HEK293 (cell line): ENCODE measurements around the gene CRIP1.
A peak's percentile ranks its signal among the peaks of the same experiment; 100 is the strongest.

Experiments
- CTCF ChIA-PET: fragments of 350-600 bp; formaldehyde crosslinking; extraction: SDS; loops from one replicate; lab custom pipeline; 2021; ENCODE audit warnings: antibody characterized with exemption; lab: Yijun Ruan, JAX
- POLR2A ChIA-PET: fragments of 300-600 bp; formaldehyde crosslinking; extraction: SDS; loops from one replicate; lab custom pipeline; 2020; ENCODE audit warnings: antibody characterized with exemption, inconsistent platforms; lab: Yijun Ruan, JAX
- H3K27ac ChIP-seq: fragments of 200-500 bp; sonication (Bioruptor generic); 2 replicates; pipeline ENCODE4 v1.5.1; 2014; ENCODE audit warnings: low read depth, low read length, control low read depth, inconsistent platforms; ENCODE audit errors: extremely low read depth
- H3K36me3 ChIP-seq, 2 experiments: fragments of 200-500 bp in 1 of 2; sonication (Bioruptor generic) in 1 of 2; 1 replicate in 1 of 2; 2 replicates in 1 of 2; pipeline ENCODE4 v1.5.1; 2014 to 2017; ENCODE audit warnings: inconsistent platforms in 2 of 2, low read length in 2 of 2; ENCODE audit not compliant: control insufficient read depth in 2 of 2, insufficient read depth in 1 of 2
- H3K4me1 ChIP-seq: fragments of 200-500 bp; sonication (Bioruptor generic); 2 replicates; pipeline ENCODE4 v1.5.1; 2014; ENCODE audit warnings: mild to moderate bottlenecking, low read length, inconsistent platforms; ENCODE audit not compliant: control insufficient read depth, insufficient read depth
- H3K4me3 ChIP-seq: 2 replicates; pipeline ENCODE4 v1.5.1; 2011; ENCODE audit warnings: low read depth, mild to moderate bottlenecking, control low read depth, low read length, moderate library complexity
- H3K9me3 ChIP-seq: fragments of 200-500 bp; sonication (Bioruptor generic); 2 replicates; pipeline ENCODE4 v1.5.1; 2014; ENCODE audit warnings: low read depth, low read length, inconsistent platforms; ENCODE audit not compliant: control insufficient read depth, insufficient read depth
- EGR2 ChIP-seq: fragments of 450-650 bp; formaldehyde crosslinking; IDR thresholded peaks from 2 replicates; pipeline ENCODE4 v1.5.1; 2016; ENCODE audit warnings: low read depth, missing biosample characterization, missing genetic modification characterization
- HIC1 ChIP-seq: fragments of 450-650 bp; formaldehyde crosslinking; IDR thresholded peaks from 2 replicates; pipeline ENCODE4 v1.5.1; 2016; ENCODE audit warnings: missing biosample characterization, missing genetic modification characterization
- HOXC10 ChIP-seq: sonication (generic); formaldehyde crosslinking; IDR thresholded peaks from 2 replicates; pipeline ENCODE4 v1.8.1; 2023; ENCODE audit warnings: mild to moderate bottlenecking, missing genetic modification reagents
- REPIN1 ChIP-seq: fragments of 450-650 bp; formaldehyde crosslinking; IDR thresholded peaks from 2 replicates; pipeline ENCODE4 v1.5.1; 2017; ENCODE audit warnings: missing biosample characterization, missing genetic modification characterization, low read depth
- ZFHX2 ChIP-seq: fragments of 450-650 bp; formaldehyde crosslinking; conservative IDR thresholded peaks from 2 replicates; pipeline ENCODE4 v1.5.1; 2016; ENCODE audit warnings: missing biosample characterization, missing genetic modification characterization
- ZNF23 ChIP-seq: fragments of 450-650 bp; formaldehyde crosslinking; IDR thresholded peaks from 2 replicates; pipeline ENCODE4 v1.5.1; 2016; ENCODE audit warnings: missing biosample characterization, missing genetic modification characterization, borderline replicate concordance
- ZNF394 ChIP-seq: fragments of 450-650 bp; formaldehyde crosslinking; IDR thresholded peaks from 2 replicates; pipeline ENCODE4 v1.5.1; 2016; ENCODE audit warnings: missing biosample characterization, missing genetic modification characterization, mild to moderate bottlenecking, moderate library complexity, borderline replicate concordance
- ZNF677 ChIP-seq: fragments of 450-650 bp; IDR thresholded peaks from 2 replicates; pipeline ENCODE4 v1.5.0; 2018; ENCODE audit warnings: missing biosample characterization, mild to moderate bottlenecking, missing genetic modification characterization, moderate library complexity
- TF ChIP-seq, protein P1 (sequence below): fragments of 450-650 bp; formaldehyde crosslinking; IDR thresholded peaks from 2 replicates; pipeline ENCODE4 v1.5.1; 2016; ENCODE audit warnings: missing biosample characterization, missing genetic modification characterization

Gene CRIP1

DNA sequence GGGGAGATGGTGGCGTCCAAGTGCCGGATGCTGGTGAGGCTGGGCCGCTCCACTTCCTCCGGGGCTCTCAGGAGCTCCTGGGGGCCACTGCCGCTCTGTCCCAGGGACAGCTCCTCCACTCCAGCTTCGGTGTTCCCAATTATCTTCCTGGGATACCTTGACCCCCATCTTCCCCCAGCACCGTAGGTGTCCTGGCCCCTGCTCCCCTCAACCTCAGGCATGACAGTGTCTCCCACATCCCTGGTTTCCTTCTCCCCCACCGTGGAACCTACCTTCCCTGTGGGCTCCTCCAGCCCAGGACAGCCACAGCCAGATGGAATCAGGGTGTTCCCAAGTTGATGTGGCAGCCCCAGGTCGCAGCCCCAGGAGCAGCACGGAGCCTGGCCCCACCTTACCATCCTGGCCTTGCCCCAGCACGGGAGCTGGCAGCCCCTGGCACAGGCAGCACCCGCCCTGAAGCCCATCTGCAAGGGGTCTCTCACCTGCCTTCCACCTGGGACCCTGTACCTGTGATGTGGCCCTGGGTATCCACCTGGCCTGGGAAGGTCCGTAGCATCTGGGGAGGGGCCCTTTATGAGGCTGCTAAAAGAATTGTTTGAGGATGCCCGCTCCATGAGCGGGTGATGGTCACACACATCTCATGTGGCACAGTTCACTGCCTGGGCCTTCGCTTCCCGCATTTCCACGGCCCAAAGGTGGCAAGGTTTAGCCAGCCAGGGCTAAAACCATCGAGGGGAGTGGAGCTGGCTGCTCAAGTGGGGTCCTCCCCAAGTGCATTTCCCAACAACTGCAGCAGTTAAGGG lies 43.8 kb downstream of the CRIP1 start:
- no peak for TF ChIP-seq HOXC10 (CRISPR knock-in tag)
- TF ChIP-seq, protein P1, sequence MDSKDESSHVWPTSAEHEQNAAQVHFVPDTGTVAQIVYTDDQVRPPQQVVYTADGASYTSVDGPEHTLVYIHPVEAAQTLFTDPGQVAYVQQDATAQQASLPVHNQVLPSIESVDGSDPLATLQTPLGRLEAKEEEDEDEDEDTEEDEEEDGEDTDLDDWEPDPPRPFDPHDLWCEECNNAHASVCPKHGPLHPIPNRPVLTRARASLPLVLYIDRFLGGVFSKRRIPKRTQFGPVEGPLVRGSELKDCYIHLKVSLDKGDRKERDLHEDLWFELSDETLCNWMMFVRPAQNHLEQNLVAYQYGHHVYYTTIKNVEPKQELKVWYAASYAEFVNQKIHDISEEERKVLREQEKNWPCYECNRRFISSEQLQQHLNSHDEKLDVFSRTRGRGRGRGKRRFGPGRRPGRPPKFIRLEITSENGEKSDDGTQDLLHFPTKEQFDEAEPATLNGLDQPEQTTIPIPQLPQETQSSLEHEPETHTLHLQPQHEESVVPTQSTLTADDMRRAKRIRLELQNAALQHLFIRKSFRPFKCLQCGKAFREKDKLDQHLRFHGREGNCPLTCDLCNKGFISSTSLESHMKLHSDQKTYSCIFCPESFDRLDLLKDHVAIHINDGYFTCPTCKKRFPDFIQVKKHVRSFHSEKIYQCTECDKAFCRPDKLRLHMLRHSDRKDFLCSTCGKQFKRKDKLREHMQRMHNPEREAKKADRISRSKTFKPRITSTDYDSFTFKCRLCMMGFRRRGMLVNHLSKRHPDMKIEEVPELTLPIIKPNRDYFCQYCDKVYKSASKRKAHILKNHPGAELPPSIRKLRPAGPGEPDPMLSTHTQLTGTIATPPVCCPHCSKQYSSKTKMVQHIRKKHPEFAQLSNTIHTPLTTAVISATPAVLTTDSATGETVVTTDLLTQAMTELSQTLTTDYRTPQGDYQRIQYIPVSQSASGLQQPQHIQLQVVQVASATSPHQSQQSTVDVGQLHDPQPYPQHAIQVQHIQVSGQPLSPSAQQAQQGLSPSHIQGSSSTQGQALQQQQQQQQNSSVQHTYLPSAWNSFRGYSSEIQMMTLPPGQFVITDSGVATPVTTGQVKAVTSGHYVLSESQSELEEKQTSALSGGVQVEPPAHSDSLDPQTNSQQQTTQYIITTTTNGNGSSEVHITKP (tag by site-specific recombination): peak; percentile 68
- H3K4me1 ChIP-seq: 0 out of 2 replicates have a peak, but pooled peaks cover 2% of the 10 kb centered on the region
- H3K9me3 ChIP-seq: no peaks in the 10 kb centered on the region
- H3K27ac ChIP-seq: no peak overlapping the region
- CTCF ChIA-PET: interaction anchor here (0.6 kb wide), 1 partner anchor 159 kb away, joined by 3 read pairs; no protein-coding TSS in a partner anchor
- no peak overlapping the region for H3K4me3 ChIP-seq
- POLR2A ChIA-PET: no interaction called here
- H3K36me3 ChIP-seq: peaks cover 0 to 24% of the 10 kb centered on the region in 2 experiments; a peak in 1 of 3 replicates

DNA sequence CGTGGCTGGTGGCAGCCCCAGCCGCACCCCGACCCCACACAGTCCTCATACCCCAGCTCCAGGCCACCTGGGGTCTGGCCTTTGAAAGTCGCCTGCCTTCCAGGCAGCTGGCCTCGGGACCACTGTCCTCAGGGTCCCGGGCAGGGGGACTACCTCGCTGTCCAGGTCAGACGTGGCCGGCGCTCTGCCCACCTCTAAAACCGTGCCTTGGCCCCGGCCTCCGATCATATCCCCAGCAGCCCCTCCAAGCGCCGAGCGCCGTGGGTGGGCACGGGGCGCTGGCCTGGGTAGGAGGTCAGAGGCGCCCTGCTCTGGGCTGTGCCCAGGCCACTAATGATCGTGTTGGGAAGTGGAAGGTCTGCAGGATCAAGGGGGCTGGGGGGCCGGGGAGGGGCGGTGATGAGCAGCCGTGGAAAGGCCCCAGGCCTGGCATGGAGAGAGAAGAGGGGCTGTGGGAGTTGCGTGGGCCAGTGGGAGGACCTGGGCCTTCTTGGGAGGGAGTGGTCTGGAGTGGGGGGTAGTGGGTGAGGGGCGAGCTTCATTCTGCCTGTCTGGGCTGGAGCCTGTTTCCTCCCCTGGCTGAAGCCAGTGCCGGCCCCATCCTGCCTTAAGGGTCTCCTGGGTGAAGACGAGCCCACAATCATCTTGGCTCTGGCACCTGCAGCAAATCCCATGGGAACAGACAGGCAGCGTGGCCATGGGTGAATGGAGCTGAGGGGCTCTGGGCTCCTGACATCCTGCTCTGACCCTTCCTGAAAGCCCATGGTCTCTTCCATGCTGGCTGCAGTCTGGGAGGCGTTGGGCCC lies 44.6 kb downstream of the CRIP1 start:
- H3K27ac ChIP-seq: no peak overlapping the region
- ChIA-PET CTCF (interaction anchor here (0.9 to 3.5 kb wide), 3 partner anchors 15 to 161 kb away, joined by 4 to 15 read pairs (median 4); no protein-coding TSS in a partner anchor), POLR2A (no interaction called here)
- TF ChIP-seq ZNF23 (tag by site-specific recombination) (no peak), EGR2 (tag by site-specific recombination) (peak; percentile 33; the same call in 1 of the 2 replicates), ZFHX2 (peak; percentile 66)
- peaks cover 0 to 24% of the 10 kb centered on the region in 2 experiments; a peak in 1 of 3 replicates for H3K36me3 ChIP-seq
- no peak overlapping the region for H3K4me3 ChIP-seq
- H3K4me1 ChIP-seq: 0 out of 2 replicates have a peak, but pooled peaks cover 2% of the 10 kb centered on the region
- H3K9me3 ChIP-seq: no peaks in the 10 kb centered on the region

GRCh38 chr14:105531894-105532623 lies 45.4 kb downstream of the CRIP1 start:
- POLR2A ChIA-PET: no interaction called here

More at GRCh38 chr14:105531894-105532623, 45.4 kb downstream of the CRIP1 start:
- H3K36me3 ChIP-seq: peaks cover 0 to 24% of the 10 kb centered on the region in 2 experiments; a peak in 1 of 3 replicates
- 0 out of 2 replicates have a peak, but pooled peaks cover 1% of the 10 kb centered on the region for H3K4me1 ChIP-seq
- no peak overlapping the region for H3K27ac ChIP-seq
- H3K4me3 ChIP-seq: no peak overlapping the region
- CTCF ChIA-PET: interaction anchor here (0.9 to 3.5 kb wide), 5 partner anchors 16 to 161 kb away, joined by 3 to 15 read pairs (median 4); no protein-coding TSS in a partner anchor
- no peaks in the 10 kb centered on the region for H3K9me3 ChIP-seq
- TF ChIP-seq REPIN1 (tag by site-specific recombination) (no peak), ZNF677 (tag by site-specific recombination) (no peak), ZNF394 (tag by site-specific recombination) (peak; percentile 48; the same call in 1 of the 2 replicates), HIC1 (tag by site-specific recombination) (0 out of 2 replicates have a peak, but pooled peaks have one; percentile 9)
- TF ChIP-seq, all 188 proteins: peak for 2
